GM12875 (cell line): ENCODE results near the gene ALDH1A3.

Experiments used
- H3K4me3 ChIP-seq: one replicate; pipeline ENCODE4 v1.5.1; 2011; ENCODE audit warnings: low read depth, low read length, control low read depth
- TF ChIP-seq, protein P1 (sequence below): IDR thresholded peaks from 2 replicates; pipeline ENCODE4 v1.5.1; 2011; ENCODE audit warnings: low read depth, mild to moderate bottlenecking, control low read depth, inconsistent platforms, low read length, moderate library complexity, borderline replicate concordance; ENCODE audit not compliant: insufficient read depth

ALDH1A3 gene

DNA sequence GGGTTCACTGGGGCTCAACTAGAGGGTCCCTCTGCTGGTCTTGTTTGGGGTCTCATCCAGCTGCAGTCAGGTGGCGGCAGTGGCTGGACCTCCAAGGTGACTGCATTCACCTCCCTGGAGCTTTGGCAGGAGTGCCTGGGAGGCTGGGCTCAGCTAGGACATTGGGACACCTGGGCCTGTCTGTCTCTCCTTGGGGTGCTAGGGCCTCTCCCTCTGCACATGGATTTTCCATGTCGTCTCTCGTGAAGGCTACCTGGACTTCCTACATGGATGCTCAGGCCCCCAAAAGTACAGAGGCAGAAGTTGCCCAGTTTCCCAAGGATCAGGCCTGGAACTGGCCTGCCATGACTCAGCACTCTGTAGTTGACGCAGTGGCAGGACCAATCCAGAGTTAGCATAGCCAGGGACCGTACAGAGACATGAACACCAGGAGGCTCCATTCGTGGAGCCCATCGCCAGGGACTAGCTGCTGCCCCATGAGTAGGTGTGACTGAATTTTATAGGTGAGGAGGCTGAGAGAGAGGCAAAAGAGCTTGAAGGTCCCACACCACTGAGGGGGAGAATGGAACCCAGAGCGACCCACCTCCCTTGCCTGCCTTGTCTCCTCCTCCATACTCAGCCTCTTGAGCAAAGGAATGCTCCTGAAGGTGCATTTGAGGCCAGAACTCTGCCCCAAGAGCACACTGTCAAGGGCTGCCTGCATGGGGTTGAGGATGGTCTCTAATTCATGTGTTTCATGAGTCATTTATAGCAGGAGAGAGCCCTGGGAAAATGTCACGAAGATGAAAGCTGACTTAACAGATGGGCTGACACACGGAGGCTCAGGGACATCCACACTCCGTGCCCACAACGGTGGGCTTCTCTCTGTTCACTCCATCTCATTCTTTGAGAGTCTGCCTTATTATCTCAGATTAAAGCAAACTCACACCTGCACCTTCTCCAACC lies 13.0 kb upstream of the ALDH1A3 start:
- TF ChIP-seq, protein P1, sequence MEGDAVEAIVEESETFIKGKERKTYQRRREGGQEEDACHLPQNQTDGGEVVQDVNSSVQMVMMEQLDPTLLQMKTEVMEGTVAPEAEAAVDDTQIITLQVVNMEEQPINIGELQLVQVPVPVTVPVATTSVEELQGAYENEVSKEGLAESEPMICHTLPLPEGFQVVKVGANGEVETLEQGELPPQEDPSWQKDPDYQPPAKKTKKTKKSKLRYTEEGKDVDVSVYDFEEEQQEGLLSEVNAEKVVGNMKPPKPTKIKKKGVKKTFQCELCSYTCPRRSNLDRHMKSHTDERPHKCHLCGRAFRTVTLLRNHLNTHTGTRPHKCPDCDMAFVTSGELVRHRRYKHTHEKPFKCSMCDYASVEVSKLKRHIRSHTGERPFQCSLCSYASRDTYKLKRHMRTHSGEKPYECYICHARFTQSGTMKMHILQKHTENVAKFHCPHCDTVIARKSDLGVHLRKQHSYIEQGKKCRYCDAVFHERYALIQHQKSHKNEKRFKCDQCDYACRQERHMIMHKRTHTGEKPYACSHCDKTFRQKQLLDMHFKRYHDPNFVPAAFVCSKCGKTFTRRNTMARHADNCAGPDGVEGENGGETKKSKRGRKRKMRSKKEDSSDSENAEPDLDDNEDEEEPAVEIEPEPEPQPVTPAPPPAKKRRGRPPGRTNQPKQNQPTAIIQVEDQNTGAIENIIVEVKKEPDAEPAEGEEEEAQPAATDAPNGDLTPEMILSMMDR = no peak
- no peak overlapping the region for H3K4me3 ChIP-seq

DNA sequence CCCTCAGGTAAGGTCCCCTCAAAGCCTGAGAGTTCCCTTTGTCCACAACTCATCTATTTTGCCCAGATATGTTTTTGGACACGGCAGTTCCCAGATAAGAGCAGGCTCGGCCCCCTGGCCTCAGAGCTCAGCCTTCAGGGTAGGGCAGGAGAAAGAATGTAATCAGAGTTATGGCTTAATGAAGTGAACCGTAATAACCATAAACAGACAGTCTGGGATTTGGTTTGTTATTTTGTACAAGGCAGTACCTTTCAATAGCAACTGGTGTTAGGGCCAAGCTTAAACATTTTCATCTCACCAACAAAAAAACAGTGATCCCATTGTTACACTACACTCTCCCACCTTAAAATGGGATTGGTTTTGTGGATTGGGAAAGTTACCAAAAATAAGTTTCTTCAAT lies 12.2 kb upstream of the ALDH1A3 start:
- TF ChIP-seq, protein P1 = no peak
- H3K4me3 ChIP-seq = no peak overlapping the region

DNA sequence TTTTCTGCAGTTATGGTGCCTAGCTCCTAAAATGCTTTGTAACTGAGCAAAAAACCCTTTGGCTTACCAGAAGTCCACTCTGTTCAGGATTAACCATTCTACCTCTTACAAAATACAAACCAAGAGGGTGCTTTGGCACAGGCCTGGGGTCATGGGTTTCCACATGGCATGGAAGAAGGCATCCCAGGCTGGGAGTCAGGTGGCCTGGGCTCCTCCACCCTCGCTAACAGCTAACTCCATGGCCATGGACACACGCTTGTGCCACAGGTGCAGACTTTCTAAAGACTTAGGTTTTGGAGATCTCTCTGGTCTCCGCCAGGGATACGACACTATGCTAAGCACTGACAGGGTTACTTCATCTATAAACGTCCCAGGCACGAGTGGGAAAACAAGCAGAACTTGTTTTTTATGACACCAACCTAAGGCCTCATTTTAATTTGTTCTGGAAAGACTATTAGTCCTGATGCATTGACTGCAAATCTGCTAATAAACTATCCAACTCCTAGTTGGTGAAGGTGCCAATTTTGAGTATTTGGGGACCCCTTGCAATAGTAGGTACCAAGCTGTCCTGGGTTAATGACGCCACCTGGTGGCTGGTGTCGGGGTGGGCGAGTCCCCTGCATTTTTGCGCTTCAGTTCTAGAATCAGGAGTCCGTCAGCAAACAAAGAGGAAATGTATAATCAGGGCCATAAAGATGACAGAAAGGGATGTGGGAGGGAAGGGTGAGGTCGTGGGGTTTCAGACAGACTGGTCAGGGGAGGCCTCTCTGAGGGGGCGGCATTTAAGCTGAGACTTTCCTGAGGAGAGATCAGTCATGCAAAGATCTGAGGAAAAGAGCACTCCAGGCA lies 10.3 kb upstream of the ALDH1A3 start:
- H3K4me3 ChIP-seq = no peak overlapping the region
- TF ChIP-seq, protein P1 = peak; percentile 28; the same call in 1 of the 2 replicates

DNA sequence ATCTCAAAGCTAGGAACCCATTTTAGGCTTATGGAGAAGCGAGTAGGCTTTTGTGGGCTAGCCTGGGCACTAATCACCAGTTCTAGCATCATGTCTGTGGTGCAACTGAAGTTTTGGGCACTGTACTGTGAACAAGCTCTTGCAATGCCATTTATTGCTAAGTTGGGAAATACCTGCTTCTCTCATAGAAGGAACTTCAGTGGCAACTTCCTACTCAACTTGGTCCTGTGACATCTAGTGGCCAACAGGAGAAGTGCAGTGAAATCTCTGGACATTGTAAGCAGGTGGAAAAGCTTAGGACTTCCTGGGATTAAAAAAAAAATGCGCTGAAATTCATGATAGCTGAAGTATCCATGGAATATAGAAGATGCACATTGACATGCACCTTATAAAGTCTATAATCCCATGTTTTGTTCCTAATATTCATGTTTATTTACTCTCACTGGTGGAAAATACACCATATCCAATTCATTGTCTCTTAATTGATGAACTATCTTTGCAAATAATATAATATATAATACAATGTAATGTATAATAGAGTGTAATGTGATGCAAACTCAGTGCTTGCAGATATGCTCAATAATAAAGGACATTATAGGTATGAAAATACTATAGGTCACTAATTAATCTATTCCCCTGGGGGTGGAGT lies 6.5 kb upstream of the ALDH1A3 start:
- TF ChIP-seq, protein P1 = peak; percentile 80
- no peak overlapping the region for H3K4me3 ChIP-seq

DNA sequence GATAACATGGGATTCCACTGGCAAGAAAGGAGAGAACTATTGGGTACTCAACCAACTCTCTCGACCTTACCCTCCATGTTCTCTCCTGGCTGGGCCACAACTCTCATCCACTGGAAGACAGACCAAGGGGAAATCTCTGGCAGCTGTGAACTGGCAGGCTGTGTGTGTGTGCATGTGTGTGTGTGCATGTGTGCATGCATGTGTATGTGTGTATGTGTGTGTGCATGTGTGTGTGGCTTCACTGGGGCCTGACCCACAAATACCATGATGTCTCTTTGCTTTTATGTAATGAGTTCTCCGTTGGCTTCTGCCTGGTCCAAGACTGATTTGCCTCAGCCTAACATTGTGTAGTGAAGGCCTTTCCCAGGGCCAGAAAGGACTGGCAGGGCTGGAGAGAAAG lies 4.1 kb upstream of the ALDH1A3 start:
- H3K4me3 ChIP-seq = no peak overlapping the region
- TF ChIP-seq, protein P1 = no peak

DNA sequence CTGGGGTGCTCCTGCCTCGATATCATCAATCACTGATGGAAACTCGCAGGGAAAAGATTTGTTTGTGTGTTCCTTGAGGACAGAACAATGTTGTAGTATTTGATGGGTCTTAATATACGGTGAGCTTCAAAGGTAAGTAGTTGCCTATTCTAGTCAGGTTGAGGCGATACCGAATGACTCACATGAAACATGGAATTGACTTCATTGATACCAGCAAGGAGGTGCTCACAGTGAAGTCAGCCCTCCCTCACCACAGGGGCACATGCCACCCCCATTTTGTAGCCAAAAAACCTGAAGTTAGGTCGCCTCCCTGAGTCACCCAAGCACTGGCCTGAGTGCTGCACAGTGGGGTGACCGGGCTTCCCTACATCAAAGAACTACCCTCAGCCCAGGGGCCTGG lies 3.7 kb upstream of the ALDH1A3 start:
- no peak overlapping the region for H3K4me3 ChIP-seq
- TF ChIP-seq, protein P1 = no peak
